ENCODE data around the gene SLC1A7.
A peak's percentile ranks its signal among the peaks of the same experiment; 100 is the strongest.

SLC1A7 gene

GRCh38 chr1:53063744-53064515, 78.5 kb downstream of the SLC1A7 start:
- POLR2A ChIA-PET (ENCODE audit: low non-redundant PET) = no interaction called here
- TF ChIP-seq CTCF (conservative IDR thresholded peaks at IDR 0.05; ENCODE audit: low read depth) = no peak

GRCh38 chr1:53062708-53063591, 79.5 kb downstream of the SLC1A7 start:
- DNase-seq (ENCODE audit: low spot score) = no peak
- H3K27ac ChIP-seq = no peak overlapping the region
- POLR2A ChIA-PET (ENCODE audit: low non-redundant PET) = no interaction called here
- CTCF ChIA-PET = no interaction called here
- no peak for TF ChIP-seq CTCF (conservative IDR thresholded peaks at IDR 0.05; ENCODE audit: low read depth)

More at GRCh38 chr1:53063744-53064515, 78.5 kb downstream of the SLC1A7 start:
- no peak for DNase-seq (ENCODE audit: low spot score)
- H3K27ac ChIP-seq = no peak overlapping the region
- CTCF ChIA-PET = interaction anchor here (0.6 kb wide), 1 partner anchor 129 kb away, joined by 3 read pairs; no protein-coding TSS in a partner anchor

GRCh38 chr1:53061859-53062707, 80.4 kb downstream of the SLC1A7 start, which contains the start of gene PODN:
TSS of gene PODN (plus strand) at chr1:53062213. CDS start at chr1:53069856, 7,643 bp downstream.
- peak; percentile 9 for DNase-seq (ENCODE audit: low spot score)
- ChIA-PET POLR2A (ENCODE audit: low non-redundant PET) (no interaction called here), CTCF (no interaction called here)
- no peak for TF ChIP-seq CTCF (conservative IDR thresholded peaks at IDR 0.05; ENCODE audit: low read depth)
- no peak within 1 kb of the TSS for H3K27ac ChIP-seq

GRCh38 chr1:53061123-53061858, 81.1 kb downstream of the SLC1A7 start:
- TF ChIP-seq CTCF (conservative IDR thresholded peaks at IDR 0.05; ENCODE audit: low read depth) = no peak
- ChIA-PET POLR2A (ENCODE audit: low non-redundant PET) (no interaction called here), CTCF (interaction anchor here (0.6 kb wide), 2 partner anchors 8 to 805 kb away, joined by 3 to 4 read pairs; no protein-coding TSS in a partner anchor)
- no peak for DNase-seq (ENCODE audit: low spot score)
- H3K27ac ChIP-seq = no peak overlapping the region

DNA sequence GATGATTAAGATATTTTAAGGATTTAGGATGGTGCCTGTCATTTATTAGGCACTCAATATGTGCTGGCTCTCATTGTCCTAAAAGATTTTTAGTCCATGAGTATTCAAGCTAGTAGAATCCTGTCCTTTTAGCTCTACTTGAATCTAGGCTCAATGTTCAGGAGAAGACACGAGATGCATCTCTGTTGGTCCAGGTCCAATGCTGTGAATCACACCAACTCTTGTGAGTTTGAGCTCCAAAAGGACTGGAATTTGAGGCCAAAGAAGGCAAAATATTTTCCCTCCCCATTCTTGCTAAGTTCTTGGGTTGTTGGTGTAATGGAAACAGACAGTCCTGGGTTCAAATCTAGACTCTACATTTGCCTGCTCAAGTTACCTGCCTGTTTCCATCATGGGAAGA, 81.9 kb downstream of the SLC1A7 start:
- no peak for TF ChIP-seq CTCF (conservative IDR thresholded peaks at IDR 0.05; ENCODE audit: low read depth)
- ChIA-PET POLR2A (ENCODE audit: low non-redundant PET) (no interaction called here), CTCF (interaction anchor here (0.6 to 0.7 kb wide), 3 partner anchors 9 to 804 kb away, joined by 3 to 4 read pairs (median 3); no protein-coding TSS in a partner anchor)
- no peak overlapping the region for H3K27ac ChIP-seq
- no peak for DNase-seq (ENCODE audit: low spot score)

Measured in RWPE1 (cell line).